Activated CD4-positive, alpha-beta T cell treated with anti-CD3 and anti-CD28 coated beads, Interleukin-2, amount 10 ng/mL, durations not matched to agents 7 days and 5 days (primary cell): ENCODE results near the gene ZMAT5. TPM values are rescaled to one million over a fixed set of nuclear protein-coding genes. Genes with fewer than 3 reads are reported as not detected.

Experiments used
- CTCF ChIA-PET: fragments of 350-600 bp; sonication (Branson Sonifier 250); formaldehyde crosslinking; loops from one replicate; lab custom pipeline; 2021; ENCODE audit warnings: antibody characterized with exemption; lab: Charles Lee
- POLR2A ChIA-PET: fragments of 350-600 bp; sonication (Branson Sonifier 250); formaldehyde crosslinking; loops from one replicate; lab custom pipeline; 2021; ENCODE audit warnings: antibody characterized with exemption; lab: Charles Lee
- DNase-seq: peaks from one replicate; pipeline ENCODE4 v3.0.0-alpha.2; 2020
- H3K27ac Mint-ChIP-seq: one replicate; pipeline ENCODE4 v1.8.0; 2021; ENCODE audit warnings: mild to moderate bottlenecking, moderate library complexity, mixed read lengths
- H3K27me3 Mint-ChIP-seq: one replicate; pipeline ENCODE4 v1.8.0; 2021; ENCODE audit warnings: mixed read lengths
- H3K36me3 Mint-ChIP-seq: one replicate; pipeline ENCODE4 v1.8.0; 2021; ENCODE audit warnings: low read depth, mixed read lengths
- H3K4me1 Mint-ChIP-seq: one replicate; pipeline ENCODE4 v1.8.0; 2021; ENCODE audit warnings: mixed read lengths
- H3K4me3 Mint-ChIP-seq: one replicate; pipeline ENCODE4 v1.8.0; 2021; ENCODE audit warnings: mild to moderate bottlenecking, moderate library complexity, mixed read lengths
- H3K9me3 Mint-ChIP-seq: one replicate; pipeline ENCODE4 v1.8.0; 2021; ENCODE audit warnings: mixed read lengths
- total RNA-seq, 2 experiments: library from RNA; stranded (reverse); gene quantifications; one replicate each; pipeline ENCODE4 v1.2.3, GENCODE V29; 2021

ZMAT5 gene
- total RNA-seq: 10 to 100 TPM; 19.3 to 21.0 TPM

GRCh38 chr22:29766632-29767170 lies at the start of gene ZMAT5:
Gene ZMAT5, minus strand, starts transcription at chr22:29767007. Its CDS starts 18,463 bp downstream, at chr22:29748544.
- Mint-ChIP-seq H3K27ac (peak within 1 kb of the TSS; percentile 93), H3K4me3 (peak within 1 kb of the TSS; percentile 97), H3K4me1 (peaks cover 30% of the 10 kb centered on the region), H3K27me3 (no peaks in the 10 kb centered on the region), H3K36me3 (peaks cover 23% of the 10 kb centered on the region), H3K9me3 (no peaks in the 10 kb centered on the region)
- CTCF ChIA-PET: interaction anchor here (0.7 to 1.1 kb wide), 2 partner anchors 9 to 12 kb away, joined by 3 to 5 read pairs; no protein-coding TSS in a partner anchor
- POLR2A ChIA-PET: no interaction called here
- peak; percentile 96 for DNase-seq

- CTCF ChIA-PET: interaction anchor here (1.2 to 1.5 kb wide), 3 partner anchors 11 to 14 kb away, joined by 3 to 4 read pairs (median 3); no protein-coding TSS in a partner anchor
- peaks cover 55% of the 10 kb centered on the region for H3K36me3 Mint-ChIP-seq
Observed at GRCh38 chr22:29816539-29816938, 49.7 kb upstream of the ZMAT5 start.

GRCh38 chr22:29816128-29816527 lies 49.3 kb upstream of the ZMAT5 start:
- Mint-ChIP-seq H3K27ac (no peak overlapping the region), H3K9me3 (no peaks in the 10 kb centered on the region), H3K4me1 (peaks cover 2% of the 10 kb centered on the region), H3K27me3 (no peaks in the 10 kb centered on the region), H3K4me3 (no peak overlapping the region), H3K36me3 (peaks cover 53% of the 10 kb centered on the region)
- no peak for DNase-seq
- CTCF ChIA-PET: interaction anchor here (1.2 to 1.5 kb wide), 3 partner anchors 10 to 14 kb away, joined by 3 to 4 read pairs (median 3); no protein-coding TSS in a partner anchor
- POLR2A ChIA-PET: no interaction called here

More at GRCh38 chr22:29816539-29816938, 49.7 kb upstream of the ZMAT5 start:
- no peaks in the 10 kb centered on the region for H3K9me3 Mint-ChIP-seq
- H3K27ac Mint-ChIP-seq: no peak overlapping the region
- no peak for DNase-seq
- POLR2A ChIA-PET: no interaction called here
- H3K4me3 Mint-ChIP-seq: no peak overlapping the region
- H3K27me3 Mint-ChIP-seq: no peaks in the 10 kb centered on the region
- H3K4me1 Mint-ChIP-seq: peaks cover 6% of the 10 kb centered on the region

- ChIA-PET POLR2A (no interaction called here), CTCF (interaction anchor here (1.1 to 1.5 kb wide), 5 partner anchors 10 to 226 kb away, joined by 3 to 4 read pairs (median 3); no protein-coding TSS in a partner anchor)
- no peak for DNase-seq
- H3K4me1 Mint-ChIP-seq: no peaks in the 10 kb centered on the region
- no peak overlapping the region for H3K27ac Mint-ChIP-seq
- peaks cover 54% of the 10 kb centered on the region for H3K36me3 Mint-ChIP-seq
- H3K4me3 Mint-ChIP-seq: no peak overlapping the region
- H3K9me3 Mint-ChIP-seq: no peaks in the 10 kb centered on the region
- no peaks in the 10 kb centered on the region for H3K27me3 Mint-ChIP-seq
Observed at GRCh38 chr22:29815580-29815979, 48.8 kb upstream of the ZMAT5 start.

GRCh38 chr22:29814003-29814402 lies 47.2 kb upstream of the ZMAT5 start:
- Mint-ChIP-seq H3K27me3 (no peaks in the 10 kb centered on the region), H3K4me1 (no peaks in the 10 kb centered on the region), H3K4me3 (no peak overlapping the region), H3K36me3 (peaks cover 54% of the 10 kb centered on the region), H3K27ac (no peak overlapping the region), H3K9me3 (no peaks in the 10 kb centered on the region)
- no peak for DNase-seq
- CTCF ChIA-PET: no interaction called here
- POLR2A ChIA-PET: interaction anchor here (0.5 kb wide), 1 partner anchor 236 kb away, joined by 3 read pairs; no protein-coding TSS in a partner anchor

GRCh38 chr22:29813563-29813962 lies 46.8 kb upstream of the ZMAT5 start:
- Mint-ChIP-seq H3K27ac (no peak overlapping the region), H3K9me3 (no peaks in the 10 kb centered on the region), H3K27me3 (no peaks in the 10 kb centered on the region), H3K36me3 (peaks cover 51% of the 10 kb centered on the region), H3K4me3 (no peak overlapping the region), H3K4me1 (no peaks in the 10 kb centered on the region)
- no peak for DNase-seq
- ChIA-PET POLR2A (interaction anchor here (0.5 kb wide), 1 partner anchor 237 kb away, joined by 3 read pairs; no protein-coding TSS in a partner anchor), CTCF (no interaction called here)

- no peak overlapping the region for H3K27ac Mint-ChIP-seq
- no peak for DNase-seq
- no peaks in the 10 kb centered on the region for H3K27me3 Mint-ChIP-seq
- no peak overlapping the region for H3K4me3 Mint-ChIP-seq
- H3K4me1 Mint-ChIP-seq: no peaks in the 10 kb centered on the region
- no peaks in the 10 kb centered on the region for H3K9me3 Mint-ChIP-seq
- CTCF ChIA-PET: no interaction called here
- POLR2A ChIA-PET: no interaction called here
- H3K36me3 Mint-ChIP-seq: peaks cover 52% of the 10 kb centered on the region
Observed at GRCh38 chr22:29813126-29813525, 46.3 kb upstream of the ZMAT5 start.

- no peaks in the 10 kb centered on the region for H3K9me3 Mint-ChIP-seq
- H3K27ac Mint-ChIP-seq: no peak overlapping the region
- no peaks in the 10 kb centered on the region for H3K27me3 Mint-ChIP-seq
- peaks cover 56% of the 10 kb centered on the region for H3K36me3 Mint-ChIP-seq
- no peak overlapping the region for H3K4me3 Mint-ChIP-seq
- POLR2A ChIA-PET: no interaction called here
- CTCF ChIA-PET: no interaction called here
- no peaks in the 10 kb centered on the region for H3K4me1 Mint-ChIP-seq
- no peak for DNase-seq
Observed at GRCh38 chr22:29811377-29811776, 44.6 kb upstream of the ZMAT5 start.

- Mint-ChIP-seq H3K4me1 (no peaks in the 10 kb centered on the region), H3K27me3 (no peaks in the 10 kb centered on the region), H3K4me3 (no peak overlapping the region), H3K9me3 (no peaks in the 10 kb centered on the region), H3K36me3 (peaks cover 61% of the 10 kb centered on the region), H3K27ac (no peak overlapping the region)
- CTCF ChIA-PET: no interaction called here
- POLR2A ChIA-PET: no interaction called here
- DNase-seq: no peak
Observed at GRCh38 chr22:29810216-29810615, 43.4 kb upstream of the ZMAT5 start.

- Mint-ChIP-seq H3K36me3 (peaks cover 42% of the 10 kb centered on the region), H3K27me3 (no peaks in the 10 kb centered on the region), H3K4me3 (no peak overlapping the region), H3K9me3 (no peaks in the 10 kb centered on the region), H3K4me1 (no peaks in the 10 kb centered on the region), H3K27ac (no peak overlapping the region)
- POLR2A ChIA-PET: no interaction called here
- no peak for DNase-seq
- CTCF ChIA-PET: interaction anchor here (0.5 to 0.9 kb wide), 2 partner anchors 10 to 141 kb away, joined by 3 to 4 read pairs; no protein-coding TSS in a partner anchor
Observed at GRCh38 chr22:29806196-29806595, 39.4 kb upstream of the ZMAT5 start.

- H3K9me3 Mint-ChIP-seq: no peaks in the 10 kb centered on the region
- no peak overlapping the region for H3K27ac Mint-ChIP-seq
- peaks cover 42% of the 10 kb centered on the region for H3K36me3 Mint-ChIP-seq
- H3K4me1 Mint-ChIP-seq: no peaks in the 10 kb centered on the region
- DNase-seq: no peak
- POLR2A ChIA-PET: no interaction called here
- H3K4me3 Mint-ChIP-seq: no peak overlapping the region
- CTCF ChIA-PET: interaction anchor here (1.0 to 1.4 kb wide), 2 partner anchors 11 to 65 kb away, joined by 3 to 4 read pairs; no protein-coding TSS in a partner anchor
- no peaks in the 10 kb centered on the region for H3K27me3 Mint-ChIP-seq
Observed at GRCh38 chr22:29804985-29805384, 38.2 kb upstream of the ZMAT5 start.

- Mint-ChIP-seq H3K36me3 (peaks cover 46% of the 10 kb centered on the region), H3K4me3 (no peak overlapping the region), H3K27me3 (no peaks in the 10 kb centered on the region), H3K9me3 (no peaks in the 10 kb centered on the region), H3K27ac (no peak overlapping the region), H3K4me1 (peaks cover 7% of the 10 kb centered on the region)
- no peak for DNase-seq
- ChIA-PET POLR2A (no interaction called here), CTCF (interaction anchor here (0.6 kb wide), 1 partner anchor 134 kb away, joined by 3 read pairs; no protein-coding TSS in a partner anchor)
Observed at GRCh38 chr22:29803190-29803589, 36.4 kb upstream of the ZMAT5 start.

GRCh38 chr22:29801796-29802195 lies 35.0 kb upstream of the ZMAT5 start:
- ChIA-PET POLR2A (no interaction called here), CTCF (interaction anchor here (0.6 to 0.9 kb wide), 2 partner anchors 10 to 105 kb away, joined by 3 read pairs; no protein-coding TSS in a partner anchor)
- Mint-ChIP-seq H3K9me3 (no peaks in the 10 kb centered on the region), H3K27me3 (no peaks in the 10 kb centered on the region), H3K4me3 (no peak overlapping the region), H3K36me3 (peaks cover 46% of the 10 kb centered on the region), H3K27ac (no peak overlapping the region), H3K4me1 (peaks cover 15% of the 10 kb centered on the region)
- DNase-seq: no peak
